Activated T-helper 1 cell treated with anti-CD3 and anti-CD28 coated beads, Interleukin-12 subunit alpha, Interleukin-12 subunit beta, Interleukin-2, Interleukin-4 antibody, amounts not matched to agents 30 ng/mL and 10 ng/mL and 1 ng/mL, durations not matched to agents 14 hours and 24 hours and 36 hours (primary cell): ENCODE results near the gene PDZD4. TPM values are rescaled to one million over a fixed set of nuclear protein-coding genes. Genes with fewer than 3 reads are reported as not detected.

Experiments used
- DNase-seq: peaks from one replicate; pipeline ENCODE4 v3.0.0; 2021; ENCODE audit warnings: low spot score
- H3K27ac Mint-ChIP-seq: one replicate; pipeline ENCODE4 v1.8.0; 2021; ENCODE audit warnings: mild to moderate bottlenecking, mixed read lengths
- H3K27me3 Mint-ChIP-seq: one replicate; pipeline ENCODE4 v1.8.0; 2022; ENCODE audit warnings: mild to moderate bottlenecking, moderate library complexity, mixed read lengths; ENCODE audit not compliant: insufficient read depth
- H3K36me3 Mint-ChIP-seq: one replicate; pipeline ENCODE4 v1.8.0; 2021; ENCODE audit warnings: low read depth, mixed read lengths
- H3K4me1 Mint-ChIP-seq: one replicate; pipeline ENCODE4 v1.8.0; 2021; ENCODE audit warnings: low read depth, mixed read lengths
- H3K4me3 Mint-ChIP-seq: one replicate; pipeline ENCODE4 v1.8.0; 2021; ENCODE audit warnings: mild to moderate bottlenecking, moderate library complexity, mixed read lengths
- H3K9me3 Mint-ChIP-seq: one replicate; pipeline ENCODE4 v1.8.0; 2021; ENCODE audit warnings: mixed read lengths
- intact Hi-C: fragments of 100-400 bp; cut with micrococcal nuclease; formaldehyde crosslinking; loops from one replicate; pipeline ENCODE4 v1.15.1; 2024
- total RNA-seq: library from RNA; stranded (reverse); gene quantifications from 2 replicates; pipeline ENCODE4 v1.2.3, GENCODE V29; 2022

The PDZD4 gene
- total RNA-seq, 1 donor from 2014 or later: 0.44 TPM

GRCh38 chrX:153765138-153766079 is 64.9 kb downstream of the PDZD4 start:
- Mint-ChIP-seq H3K27ac (no peak overlapping the region), H3K9me3 (no peaks in the 10 kb centered on the region), H3K36me3 (no peaks in the 10 kb centered on the region), H3K4me1 (peaks cover 5% of the 10 kb centered on the region), H3K27me3 (peaks cover 5% of the 10 kb centered on the region), H3K4me3 (no peak overlapping the region)
- DNase-seq: no peak
- intact Hi-C loops: no loop called here

GRCh38 chrX:153764786-153765137 is 65.6 kb downstream of the PDZD4 start:
- Mint-ChIP-seq H3K27me3 (peaks cover 5% of the 10 kb centered on the region), H3K36me3 (no peaks in the 10 kb centered on the region), H3K4me1 (peaks cover 5% of the 10 kb centered on the region), H3K9me3 (no peaks in the 10 kb centered on the region), H3K4me3 (no peak overlapping the region), H3K27ac (no peak overlapping the region)
- DNase-seq: no peak
- intact Hi-C loops: loop anchor here (1.0 to 5.0 kb wide), 4 partner anchors 30 to 189 kb away; partner anchors contain the start of genes ARHGAP4, IDH3G and SSR4

GRCh38 chrX:153763989-153764755 is 66.2 kb downstream of the PDZD4 start, which contains the start of gene PLXNB3:
Gene PLXNB3 (plus strand): TSS chrX:153764249. CDS start chrX:153765536, 1,287 bp downstream.
- peaks cover 5% of the 10 kb centered on the region for H3K27me3 Mint-ChIP-seq
- peak; percentile 58 for DNase-seq
- H3K4me3 Mint-ChIP-seq: no peak within 1 kb of the TSS
- no peaks in the 10 kb centered on the region for H3K9me3 Mint-ChIP-seq
- intact Hi-C loops: loop anchor here (1.0 to 5.0 kb wide), 4 partner anchors 30 to 189 kb away; partner anchors contain the start of genes ARHGAP4, IDH3G and SSR4
- H3K36me3 Mint-ChIP-seq: no peaks in the 10 kb centered on the region
- peaks cover 5% of the 10 kb centered on the region for H3K4me1 Mint-ChIP-seq
- no peak within 1 kb of the TSS for H3K27ac Mint-ChIP-seq

GRCh38 chrX:153763298-153763932 is 66.9 kb downstream of the PDZD4 start:
- intact Hi-C loops: loop anchor here (5.0 kb wide), 1 partner anchor 164 kb away; the partner anchor contains the start of gene ARHGAP4
- Mint-ChIP-seq H3K4me1 (peaks cover 5% of the 10 kb centered on the region), H3K27ac (no peak overlapping the region), H3K4me3 (no peak overlapping the region), H3K27me3 (peaks cover 5% of the 10 kb centered on the region), H3K9me3 (no peaks in the 10 kb centered on the region), H3K36me3 (no peaks in the 10 kb centered on the region)
- DNase-seq: no peak

GRCh38 chrX:153762626-153763173 is 67.6 kb downstream of the PDZD4 start:
- intact Hi-C loops: loop anchor here (5.0 kb wide), 1 partner anchor 165 kb away; the partner anchor contains the start of gene ARHGAP4
- H3K27ac Mint-ChIP-seq: no peak overlapping the region
- no peak overlapping the region for H3K4me3 Mint-ChIP-seq
- peaks cover 6% of the 10 kb centered on the region for H3K27me3 Mint-ChIP-seq
- DNase-seq: no peak
- H3K4me1 Mint-ChIP-seq: peaks cover 5% of the 10 kb centered on the region
- no peaks in the 10 kb centered on the region for H3K36me3 Mint-ChIP-seq
- no peaks in the 10 kb centered on the region for H3K9me3 Mint-ChIP-seq

- Mint-ChIP-seq H3K4me1 (peaks cover 5% of the 10 kb centered on the region), H3K27ac (no peak overlapping the region), H3K4me3 (no peak overlapping the region), H3K9me3 (no peaks in the 10 kb centered on the region), H3K27me3 (peaks cover 7% of the 10 kb centered on the region), H3K36me3 (no peaks in the 10 kb centered on the region)
- intact Hi-C loops: loop anchor here (5.0 kb wide), 1 partner anchor 165 kb away; the partner anchor contains the start of gene ARHGAP4
- DNase-seq: no peak
Measured at GRCh38 chrX:153761863-153762262, 68.5 kb downstream of the PDZD4 start.

GRCh38 chrX:153755136-153755535 is 75.2 kb downstream of the PDZD4 start:
- Mint-ChIP-seq H3K27me3 (peaks cover 6% of the 10 kb centered on the region), H3K9me3 (no peaks in the 10 kb centered on the region), H3K27ac (no peak overlapping the region), H3K4me1 (no peaks in the 10 kb centered on the region), H3K4me3 (no peak overlapping the region), H3K36me3 (no peaks in the 10 kb centered on the region)
- intact Hi-C loops: no loop called here
- no peak for DNase-seq

Other genes starting within 250 kb of the PDZD4 start
- 28.0 and 29.3 TPM in 2 replicates for gene CCNQ, start 231.4 kb downstream of the PDZD4 start, total RNA-seq
- 0.10 TPM in 2 replicates for gene DUSP9, start 183.3 kb downstream of the PDZD4 start, total RNA-seq
- 0.15 TPM in 1 of 2 replicates, not detected in the other for gene PNCK, start 156.7 kb downstream of the PDZD4 start, total RNA-seq
- gene SLC6A8, start 142.6 kb downstream of the PDZD4 start, total RNA-seq: 5.9 and 6.0 TPM in 2 replicates
- 156 and 166 TPM in 2 replicates for gene BCAP31, start 106.2 kb downstream of the PDZD4 start, total RNA-seq
- 8.4 TPM in 2 replicates for gene ABCD1, start 105.7 kb downstream of the PDZD4 start, total RNA-seq
- gene PLXNB3, start 66.3 kb downstream of the PDZD4 start, total RNA-seq: 0.21 and 0.81 TPM in 2 replicates
- not detected in 2 replicates for gene SRPK3, start 49.5 kb downstream of the PDZD4 start, total RNA-seq
- gene IDH3G, start 36.2 kb downstream of the PDZD4 start, total RNA-seq: 68.4 and 69.7 TPM in 2 replicates
- gene SSR4, start 35.9 kb downstream of the PDZD4 start, total RNA-seq: 281 and 285 TPM in 2 replicates
- 1.7 and 3.3 TPM in 2 replicates for gene L1CAM, start 55.6 kb upstream of the PDZD4 start, total RNA-seq
- gene AVPR2, start 74.1 kb upstream of the PDZD4 start, total RNA-seq: not detected in 2 replicates
- gene ARHGAP4, start 95.7 kb upstream of the PDZD4 start, total RNA-seq: 128 TPM in 2 replicates
- gene NAA10, start 104.5 kb upstream of the PDZD4 start, total RNA-seq: 150 and 156 TPM in 2 replicates
- 12.8 and 14.0 TPM in 2 replicates for gene RENBP, start 114.1 kb upstream of the PDZD4 start, total RNA-seq
- gene HCFC1, start 141.3 kb upstream of the PDZD4 start, total RNA-seq: 105 and 106 TPM in 2 replicates
- gene TMEM187, start 142.2 kb upstream of the PDZD4 start, total RNA-seq: 3.4 and 4.6 TPM in 2 replicates
- 165 and 172 TPM in 2 replicates for gene IRAK1, start 189.4 kb upstream of the PDZD4 start, total RNA-seq